NCI-H2196 treated with DMSO at 0.1 percent for 48 hours (cell line): ENCODE data around the gene DDX46.
"Not testable (repeated sequence)": the region's sequence is repeated elsewhere in the genome, so short reads cannot be mapped to it uniquely, and the experiment has no call there.

Experiments
- DNase-seq: peaks from one replicate; lab custom pipeline; 2025; ENCODE audit not compliant: unreplicated experiment; lab: John Stamatoyannopoulos, UW

The DDX46 gene

DNA sequence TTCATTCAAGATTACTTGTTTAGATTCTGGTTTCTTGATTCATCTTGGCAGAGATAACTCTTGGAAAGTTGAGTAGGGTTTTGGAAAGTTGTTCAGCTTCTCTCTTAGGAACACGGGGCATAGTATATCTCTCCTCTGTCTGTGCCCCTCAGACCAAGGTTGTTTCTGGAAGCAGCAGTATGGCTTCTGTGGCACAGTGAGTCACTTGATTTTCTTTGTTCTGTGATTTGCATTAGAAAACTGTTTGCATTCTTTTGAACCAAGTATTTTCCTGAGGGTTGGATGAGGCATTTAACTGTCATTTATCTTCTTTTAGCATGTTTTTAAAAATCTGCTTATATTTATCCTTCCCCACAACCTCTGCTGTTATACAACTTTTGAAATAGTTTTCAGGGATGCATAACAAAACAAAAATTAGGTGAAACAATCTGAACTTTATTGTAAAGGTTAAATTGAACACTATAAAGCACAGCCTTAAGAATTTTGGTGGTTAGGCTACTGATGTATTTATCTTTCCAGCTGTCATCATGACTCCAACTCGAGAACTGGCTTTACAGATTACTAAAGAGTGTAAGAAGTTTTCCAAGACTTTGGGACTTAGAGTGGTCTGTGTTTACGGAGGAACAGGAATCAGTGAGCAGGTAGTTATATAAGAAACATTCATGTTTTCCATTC lies 26.5 kb downstream of the DDX46 start:
- no peak for DNase-seq

DNA sequence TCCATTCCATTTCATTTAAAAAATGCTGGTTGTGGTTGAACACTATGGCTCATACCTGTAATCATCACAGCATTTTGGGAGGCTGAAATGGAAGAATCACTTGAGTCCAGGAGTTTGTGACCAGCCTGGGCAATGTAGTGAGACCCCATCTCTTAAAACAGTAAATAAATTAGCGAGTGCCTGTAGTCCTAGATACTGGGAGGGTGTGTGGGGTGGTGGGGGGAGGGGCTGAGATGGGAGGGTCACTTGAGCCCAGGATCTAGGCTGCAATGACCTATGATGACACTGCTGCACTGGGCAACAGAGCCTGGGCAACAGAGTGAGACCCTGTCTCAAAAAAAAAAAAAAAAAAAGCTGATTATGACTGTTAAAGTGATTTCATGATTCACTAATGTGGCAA lies 29.1 kb downstream of the DDX46 start:
- DNase-seq = no peak

GRCh38 chr5:134791580-134791979 lies 33.0 kb downstream of the DDX46 start:
- DNase-seq = no peak

DNA sequence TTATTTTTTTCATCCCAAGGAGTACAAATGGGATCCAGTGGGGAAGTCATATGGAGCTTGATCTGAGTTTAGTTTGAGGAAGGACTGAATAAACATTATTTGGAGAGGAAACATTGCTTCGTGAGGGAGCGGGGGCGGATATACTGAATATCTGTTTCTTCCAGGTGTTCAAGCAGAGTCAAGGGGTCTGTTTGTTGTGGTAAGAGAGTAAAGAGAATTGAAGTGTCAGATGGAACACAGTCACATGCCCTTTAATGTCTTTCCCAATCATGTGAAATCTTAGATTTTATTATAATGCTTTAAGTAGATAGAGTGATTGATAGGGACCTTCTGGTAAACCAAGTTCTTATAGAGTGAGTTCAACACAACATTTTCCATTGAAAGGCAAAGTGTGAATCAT lies 33.7 kb downstream of the DDX46 start:
- no peak for DNase-seq

- DNase-seq = no peak
Measured at GRCh38 chr5:134793111-134793510, 34.5 kb downstream of the DDX46 start.

DNA sequence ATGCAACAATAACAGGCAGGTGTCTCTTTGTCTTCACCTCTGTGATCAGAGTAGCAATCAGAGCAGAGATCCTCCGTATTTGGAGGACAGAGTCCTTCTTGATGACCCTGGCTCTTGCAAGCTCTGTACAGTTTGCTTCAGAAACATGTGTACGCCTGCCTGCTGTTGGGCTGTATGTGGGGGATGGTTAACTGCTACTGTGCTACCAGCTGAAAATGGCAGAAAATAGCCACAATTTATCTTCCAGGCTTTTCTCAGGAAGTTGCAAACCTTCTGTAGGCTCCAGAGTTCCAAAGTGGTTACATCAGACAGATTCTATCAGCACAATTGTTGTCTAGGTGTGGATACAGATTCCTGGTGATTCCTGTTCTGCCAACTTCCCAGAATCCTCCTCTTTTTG lies 35.5 kb downstream of the DDX46 start:
- DNase-seq = no peak

GRCh38 chr5:134794819-134795218 lies 36.2 kb downstream of the DDX46 start:
- no peak for DNase-seq

- no peak for DNase-seq
Measured at GRCh38 chr5:134798468-134798867, 39.9 kb downstream of the DDX46 start.

GRCh38 chr5:134803821-134804220 lies 45.2 kb downstream of the DDX46 start:
- no peak for DNase-seq

DNA sequence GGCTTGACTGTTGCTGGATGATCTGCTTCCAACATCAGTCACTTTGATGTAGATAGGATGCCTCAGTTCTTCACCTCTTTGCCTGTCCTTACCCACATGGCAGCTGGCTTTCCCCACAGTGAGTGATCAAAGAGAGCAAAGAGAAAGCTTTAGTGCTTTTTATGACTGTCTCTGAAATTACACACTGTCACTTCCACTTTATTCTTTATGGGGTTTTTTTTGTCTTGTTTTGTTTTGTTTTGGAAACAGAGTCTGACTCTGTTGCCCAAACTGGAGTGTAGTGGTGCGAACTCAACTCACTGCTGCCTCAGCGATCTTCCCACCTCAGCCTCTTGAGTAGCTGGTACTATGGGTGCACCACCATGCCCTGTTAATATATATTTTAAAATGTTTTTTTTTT lies 54.8 kb downstream of the DDX46 start:
- no peak for DNase-seq

- no peak for DNase-seq
Measured at GRCh38 chr5:134813827-134814226, 55.2 kb downstream of the DDX46 start.

GRCh38 chr5:134817006-134817405 lies 58.4 kb downstream of the DDX46 start:
- DNase-seq = no peak

GRCh38 chr5:134818776-134819175 lies 60.2 kb downstream of the DDX46 start:
- DNase-seq = no peak

DNA sequence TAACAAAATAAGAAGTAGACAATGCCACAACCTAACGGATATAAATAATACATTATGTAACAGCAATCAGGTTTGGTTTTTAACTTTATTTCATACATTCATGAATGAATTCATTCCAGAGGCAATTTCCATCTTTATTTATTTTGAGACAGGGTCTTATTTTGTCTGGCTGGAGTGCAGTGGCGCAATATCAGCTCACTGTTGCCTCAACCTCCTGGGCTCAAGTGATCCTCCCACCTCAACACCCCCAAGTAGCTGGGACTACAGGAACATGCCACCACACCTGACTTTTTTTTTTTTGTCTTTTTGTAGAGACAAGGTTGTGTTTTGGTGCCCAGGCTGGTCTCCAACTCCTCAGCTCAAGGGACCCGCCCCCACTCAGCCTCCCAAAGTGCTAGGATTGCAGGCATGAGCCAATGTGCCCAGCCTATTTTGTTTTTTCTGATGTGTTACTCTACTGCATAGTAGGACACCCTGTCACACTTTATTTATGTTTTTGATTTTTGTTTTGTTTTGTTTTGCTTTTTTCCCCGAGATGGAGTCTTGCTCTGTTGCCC lies 60.9 kb downstream of the DDX46 start:
- no peak for DNase-seq

GRCh38 chr5:134821841-134822240 lies 63.3 kb downstream of the DDX46 start:
- no peak for DNase-seq

GRCh38 chr5:134824681-134825080 lies 66.1 kb downstream of the DDX46 start:
- no peak for DNase-seq

GRCh38 chr5:134825212-134825611 lies 66.6 kb downstream of the DDX46 start:
- DNase-seq = no peak

DNA sequence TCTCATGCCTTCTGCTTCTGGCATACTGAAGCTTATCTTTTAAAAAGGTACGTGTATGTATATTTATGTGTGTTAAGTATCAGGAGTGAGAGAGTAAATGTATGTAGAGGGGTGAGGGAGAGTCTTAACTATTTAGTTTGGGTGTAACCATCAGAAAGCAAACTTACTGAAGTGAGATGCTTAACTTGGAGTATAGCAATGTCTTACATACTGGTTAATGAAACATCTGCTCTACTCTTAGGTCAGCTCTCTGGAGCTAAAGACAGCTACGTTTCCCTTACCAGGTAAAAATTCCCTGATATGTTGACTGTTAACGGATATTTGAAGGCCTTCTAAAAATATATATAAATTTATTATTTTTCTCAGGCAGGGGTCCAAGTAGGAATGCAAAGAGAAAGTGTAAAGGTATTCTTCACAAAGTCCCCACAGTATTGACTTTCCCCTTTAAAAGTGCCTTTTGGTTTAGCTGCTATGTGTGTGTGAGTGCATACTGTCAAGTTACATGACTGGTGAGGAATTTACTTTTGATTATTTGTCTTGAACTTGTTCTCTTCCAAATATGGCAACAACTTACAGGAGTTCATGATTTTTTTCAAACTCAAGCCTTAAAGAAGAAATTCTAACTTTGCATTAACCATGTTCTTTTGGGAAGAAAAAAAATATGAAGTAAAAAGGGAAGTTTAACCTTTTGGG lies 74.9 kb downstream of the DDX46 start:
- DNase-seq = no peak

- DNase-seq = no peak
Measured at GRCh38 chr5:134835623-134836022, 77.0 kb downstream of the DDX46 start.

- no peak for DNase-seq
Measured at GRCh38 chr5:134837530-134838181, 79.1 kb downstream of the DDX46 start.

GRCh38 chr5:134838361-134838760 lies 79.8 kb downstream of the DDX46 start:
- not testable (repeated sequence) for DNase-seq

- no peak for DNase-seq
Measured at GRCh38 chr5:134840811-134841210, 82.2 kb downstream of the DDX46 start.
